HG02642 (cell line): Measurements from ENCODE around the gene JAM3.
"Not testable (repeated sequence)": the region's sequence is repeated elsewhere in the genome, so short reads cannot be mapped to it uniquely, and the experiment has no call there.

Source experiments
- ATAC-seq: cut with Tn5 transposase; IDR thresholded peaks from one replicate; pipeline ENCODE4 v1.9.1; 2021; ENCODE audit warnings: mild to moderate bottlenecking; ENCODE audit not compliant: unreplicated experiment, poor library complexity

JAM3 gene

DNA sequence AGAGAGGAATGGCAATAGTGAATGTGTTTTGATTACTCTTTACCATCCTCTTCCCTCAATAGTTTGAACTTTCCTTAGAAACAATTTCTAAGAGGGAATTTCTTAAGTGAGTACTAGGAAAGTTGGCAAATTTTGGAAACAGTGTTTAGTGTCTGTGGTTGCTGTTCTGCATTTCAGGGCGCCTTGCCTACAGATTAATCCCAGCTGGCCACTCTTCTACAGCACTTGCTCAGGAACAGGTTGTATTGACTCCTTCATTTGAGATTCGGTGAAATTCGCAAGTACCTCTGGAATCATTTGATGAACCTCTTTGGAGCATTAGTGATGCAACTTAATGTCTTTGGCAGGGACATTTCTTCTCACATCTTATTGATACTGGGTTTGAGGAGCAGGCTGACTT lies 28.3 kb downstream of the JAM3 start:
- no peak for ATAC-seq

DNA sequence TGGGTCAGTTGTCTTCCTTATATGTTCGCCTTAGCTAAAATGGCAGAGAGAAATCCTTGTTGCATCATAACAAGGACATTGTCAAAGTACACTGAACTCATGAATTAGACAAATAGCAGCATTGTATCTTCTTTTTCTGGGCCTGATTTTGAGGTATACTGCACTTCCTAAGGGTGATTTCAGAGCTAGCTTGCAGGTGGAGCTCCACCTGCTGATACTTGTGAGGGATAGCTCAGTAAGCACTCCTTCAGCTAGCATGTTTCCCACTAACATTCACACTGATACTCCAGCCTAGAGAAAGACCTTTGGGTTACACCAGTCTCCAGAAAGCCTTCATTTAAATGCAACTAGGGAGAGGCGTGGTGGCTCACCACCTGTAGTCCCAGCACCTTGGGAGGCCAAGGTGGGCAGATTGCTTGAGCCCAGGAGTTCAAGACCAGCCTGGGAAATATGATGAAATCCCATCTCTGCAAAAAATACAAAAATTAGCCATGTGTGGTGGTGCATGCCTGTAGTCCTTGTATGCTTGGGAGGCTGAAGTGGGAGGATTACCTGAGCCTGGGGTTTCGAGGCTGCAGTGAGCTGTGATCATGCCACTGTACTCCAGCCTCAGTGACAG lies 29.8 kb downstream of the JAM3 start:
- no peak for ATAC-seq

DNA sequence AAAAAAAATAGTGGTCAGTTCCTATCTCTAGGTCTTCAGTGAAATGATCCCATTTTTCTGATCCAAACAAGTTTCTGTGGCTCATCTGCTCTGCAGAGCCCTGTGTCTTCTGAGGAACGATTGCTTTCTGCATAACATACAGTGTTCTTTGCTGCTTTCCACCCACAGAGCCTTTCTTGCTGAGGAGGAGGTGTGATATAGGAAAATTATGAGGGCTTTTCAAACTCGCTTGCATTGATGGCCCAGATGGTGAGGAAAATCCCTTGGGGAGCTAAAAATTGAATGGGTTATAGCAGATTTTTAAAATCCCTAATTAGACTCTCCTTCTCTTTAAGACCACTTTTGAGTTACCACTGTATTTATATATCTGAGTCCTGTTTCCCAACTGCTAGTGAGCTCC lies 31.3 kb downstream of the JAM3 start:
- no peak for ATAC-seq

DNA sequence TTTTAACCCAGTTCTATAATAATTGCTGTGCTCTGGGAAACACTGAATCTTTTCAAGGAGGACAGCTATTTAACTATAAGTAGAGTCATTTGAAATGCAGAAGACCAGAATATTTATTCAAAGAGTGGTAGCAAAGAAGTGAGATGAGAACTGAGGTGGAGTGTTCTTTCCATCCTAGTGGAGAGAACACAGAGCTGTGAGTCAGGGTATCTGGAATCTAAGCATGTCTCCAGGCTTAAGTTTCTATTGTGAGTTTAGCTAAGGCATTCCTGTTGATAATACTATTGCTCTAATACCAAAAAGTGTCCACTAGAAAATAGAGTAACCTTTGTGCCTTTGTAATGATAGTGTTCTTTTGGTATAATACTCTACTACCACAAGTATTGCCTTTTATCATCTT lies 32.4 kb downstream of the JAM3 start:
- no peak for ATAC-seq

DNA sequence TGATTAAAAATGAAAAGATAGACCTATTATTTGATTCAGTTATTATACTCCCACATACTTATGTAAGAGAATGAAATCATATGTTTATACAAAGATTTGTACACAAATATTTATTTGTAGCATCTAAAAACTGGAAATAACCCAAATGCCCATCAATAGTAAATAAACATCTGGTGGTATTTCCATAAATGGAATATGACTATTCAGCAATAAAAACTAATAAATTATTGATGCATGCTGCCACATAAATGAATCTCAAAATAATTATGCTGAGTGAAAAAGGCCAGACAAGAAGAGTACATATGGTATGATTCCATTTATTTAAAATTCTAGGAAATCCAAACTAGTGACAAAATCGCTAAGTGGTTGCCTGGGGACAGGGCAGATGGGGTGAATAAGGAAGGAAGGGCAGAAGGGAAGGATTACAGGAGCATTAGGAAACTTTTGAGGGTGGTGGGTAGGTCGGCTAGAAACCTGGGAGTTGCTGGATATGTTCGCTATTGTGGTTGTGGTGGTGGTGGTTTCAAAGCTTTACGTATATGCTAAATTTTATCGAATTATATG lies 41.5 kb downstream of the JAM3 start:
- ATAC-seq = no peak

DNA sequence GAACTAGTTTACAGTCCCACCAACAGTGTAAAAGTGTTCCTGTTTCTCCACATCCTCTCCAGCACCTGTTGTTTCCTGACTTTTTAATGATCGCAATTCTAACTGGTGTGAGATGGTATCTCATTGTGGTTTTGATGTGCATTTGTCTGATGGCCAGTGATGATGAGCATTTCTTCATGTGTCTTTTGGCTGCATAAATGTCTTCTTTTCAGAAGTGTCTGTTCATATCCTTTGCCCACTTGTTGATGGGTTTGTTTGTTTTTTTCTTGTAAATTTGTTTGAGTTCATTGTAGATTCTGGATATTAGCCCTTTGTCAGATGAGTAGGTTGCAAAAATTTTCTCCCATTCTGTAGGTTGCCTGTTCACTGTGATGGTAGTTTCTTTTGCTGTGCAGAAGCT lies 44.9 kb downstream of the JAM3 start:
- ATAC-seq = not testable (repeated sequence)

DNA sequence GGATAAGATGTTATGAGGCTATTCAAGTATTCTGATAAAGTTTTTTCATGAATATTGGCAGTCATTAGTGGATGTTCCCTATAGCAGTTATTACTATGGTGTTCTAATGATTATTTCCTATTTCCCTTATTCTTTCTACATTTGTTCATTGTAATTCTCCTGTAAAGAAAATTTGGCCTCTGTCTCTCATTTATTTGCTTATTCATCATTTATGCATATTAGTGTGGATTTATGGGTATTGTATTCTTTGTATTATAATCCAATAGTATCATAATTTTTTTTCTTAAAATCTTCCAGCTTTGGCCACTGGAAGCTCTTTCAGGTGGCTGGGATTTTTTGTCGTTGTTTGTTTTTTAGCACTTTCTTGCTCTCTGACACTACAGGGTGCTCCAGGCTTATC lies 47.3 kb downstream of the JAM3 start:
- ATAC-seq = no peak

DNA sequence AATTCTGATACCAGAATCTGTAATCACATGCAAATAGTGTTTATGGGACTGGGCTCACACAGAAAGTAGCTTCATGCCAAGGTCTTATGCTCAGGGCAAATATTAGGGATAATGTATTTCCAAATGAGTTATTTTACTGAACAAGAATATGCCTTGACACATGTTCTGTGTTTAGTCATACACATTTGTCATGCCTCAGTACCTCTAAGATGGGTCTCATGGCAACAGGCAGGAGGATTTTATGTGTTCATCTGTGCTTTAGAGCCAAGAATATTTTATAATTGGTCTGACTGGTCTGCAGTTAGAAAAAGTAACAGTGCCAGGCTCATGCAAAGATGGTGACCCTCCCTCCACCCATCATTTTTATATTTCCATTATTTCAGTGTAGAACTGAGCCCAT lies 49.1 kb downstream of the JAM3 start:
- no peak for ATAC-seq

DNA sequence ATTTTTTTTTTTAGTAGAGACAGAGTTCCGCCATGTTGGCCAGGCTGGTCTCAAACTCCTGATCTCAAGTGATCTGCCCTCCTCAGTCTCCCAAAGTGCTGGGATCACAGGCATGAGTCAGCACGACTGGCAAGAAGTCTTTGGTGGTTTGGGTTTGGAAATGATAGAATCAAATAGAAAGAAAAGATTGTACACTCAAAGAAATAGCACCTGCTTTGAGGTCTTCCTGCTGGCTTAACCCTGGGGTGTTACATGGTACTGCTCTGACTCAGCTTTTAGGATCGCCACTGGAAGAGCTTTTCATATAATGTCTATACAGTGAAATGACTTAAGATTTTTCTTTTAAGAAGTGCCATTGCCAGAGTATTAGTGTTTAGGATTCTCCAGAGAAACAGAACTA lies 50.2 kb downstream of the JAM3 start:
- ATAC-seq = no peak

DNA sequence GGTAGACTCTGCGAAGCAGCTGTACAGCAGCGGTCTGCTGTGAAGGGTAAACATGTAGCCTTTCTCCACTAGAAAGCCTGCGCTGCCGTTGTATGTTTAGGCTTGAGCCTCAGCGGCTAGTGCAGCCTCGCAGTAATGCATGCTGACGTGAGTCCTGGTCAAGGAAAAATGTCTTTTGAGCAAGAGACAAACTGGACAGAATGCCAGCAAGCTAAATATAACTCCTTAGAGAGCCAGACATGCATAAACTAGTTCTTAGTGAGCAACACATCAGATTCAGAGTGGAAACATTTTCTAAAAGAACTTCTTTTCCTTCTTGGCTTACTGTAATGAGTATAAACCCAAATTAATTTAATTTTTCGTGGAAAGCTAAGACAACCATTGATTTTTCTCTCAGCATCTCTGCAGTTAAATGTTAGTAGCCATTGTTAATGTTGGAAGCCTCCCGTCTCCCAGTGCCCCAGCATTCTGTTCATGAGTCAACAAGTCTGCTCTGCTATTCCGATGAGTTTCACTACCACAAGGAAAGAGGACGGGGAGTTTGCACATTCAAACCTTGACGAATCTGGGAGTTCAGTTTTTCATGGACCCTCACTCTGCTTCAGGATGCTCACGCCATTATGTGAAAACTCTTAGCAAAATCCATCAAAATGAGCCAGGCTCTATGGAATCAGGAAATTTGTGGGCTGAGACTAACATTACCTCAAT lies 51.4 kb downstream of the JAM3 start:
- ATAC-seq = no peak

DNA sequence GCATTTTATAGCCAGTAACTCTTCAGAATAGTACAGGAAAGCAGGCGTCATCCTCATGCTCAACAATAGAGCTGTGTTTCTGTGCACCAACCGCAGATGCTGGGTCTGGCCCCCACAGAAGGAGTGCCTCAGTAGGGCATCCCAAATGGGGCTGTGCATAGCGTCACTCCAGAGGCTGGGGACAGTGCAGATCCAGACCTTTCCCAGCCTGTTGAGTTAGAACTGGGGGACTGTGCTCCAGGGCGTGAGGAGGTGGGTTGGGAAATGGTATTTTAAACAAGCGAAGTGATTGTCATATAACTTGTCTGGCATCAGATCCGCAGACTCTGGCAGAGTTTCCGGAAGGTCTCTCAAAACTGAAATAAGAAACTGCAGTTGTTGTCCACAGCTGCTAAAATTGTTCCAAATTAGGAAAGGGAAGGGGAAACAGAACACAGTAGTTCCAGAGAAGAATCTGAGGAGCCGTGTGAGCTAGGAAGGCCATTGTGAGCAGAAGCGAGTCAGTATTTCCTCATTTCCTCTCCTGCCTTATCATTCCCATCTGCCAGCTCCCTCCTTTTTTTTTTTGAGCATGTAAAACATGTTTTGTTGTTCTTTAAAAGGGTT lies 52.2 kb downstream of the JAM3 start:
- ATAC-seq = no peak

DNA sequence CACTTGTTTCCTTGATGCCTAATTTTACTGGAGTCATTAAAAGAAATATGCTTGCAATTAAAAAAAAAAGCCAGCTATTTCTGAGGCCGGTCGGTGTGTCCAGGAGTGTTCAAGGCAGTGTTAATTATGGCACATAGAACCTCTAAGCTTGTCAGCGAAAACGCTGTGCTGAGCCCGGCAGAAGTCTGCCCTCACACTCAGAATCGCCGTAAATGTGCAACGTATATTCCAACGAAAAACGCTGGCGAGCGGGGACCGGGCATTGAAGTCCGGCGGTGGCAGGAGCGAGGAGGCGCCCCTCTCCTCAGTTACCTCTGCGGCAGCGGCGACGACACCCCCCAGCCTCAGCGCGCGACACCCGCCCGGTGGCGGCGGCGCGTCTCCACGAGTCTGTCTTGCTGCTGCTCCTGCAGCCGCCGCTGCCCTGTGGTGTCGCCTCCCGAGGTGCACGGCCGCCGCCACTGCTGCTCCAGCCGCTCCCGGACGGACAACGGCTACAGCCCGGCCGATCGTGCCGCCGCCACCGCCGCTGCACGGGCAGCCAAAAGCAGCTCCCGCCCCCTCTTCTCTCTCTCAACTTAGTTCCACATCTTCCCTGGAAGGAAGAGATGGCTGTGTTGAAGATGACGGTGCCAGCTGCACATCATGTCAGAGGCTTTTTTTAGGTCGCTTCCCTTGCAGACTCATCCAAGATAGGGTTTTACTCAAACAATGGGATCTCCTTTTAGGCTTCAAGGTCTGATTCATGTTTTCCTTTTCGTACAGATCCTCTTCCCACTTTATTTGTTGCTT lies 56.0 kb downstream of the JAM3 start:
- no peak for ATAC-seq

DNA sequence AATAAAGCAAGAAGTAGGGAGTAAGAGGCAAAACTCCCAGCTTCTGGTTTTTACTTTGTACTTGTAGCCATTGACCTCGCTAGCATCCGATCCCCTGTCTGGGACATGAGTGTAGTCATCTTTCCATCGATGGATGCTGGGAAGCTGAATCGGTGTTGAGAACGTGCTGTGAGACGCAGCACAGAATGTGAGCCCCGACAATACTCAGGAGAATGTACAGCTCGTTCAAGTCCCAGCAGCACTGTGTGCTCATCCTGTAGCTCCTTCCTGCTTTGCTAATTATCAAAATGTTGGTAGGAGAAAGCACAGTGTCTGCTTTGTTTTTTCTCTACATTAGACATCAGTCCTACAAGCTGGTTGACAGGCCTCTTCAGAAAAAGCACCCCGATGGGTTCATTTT lies 56.6 kb downstream of the JAM3 start:
- ATAC-seq = no peak

DNA sequence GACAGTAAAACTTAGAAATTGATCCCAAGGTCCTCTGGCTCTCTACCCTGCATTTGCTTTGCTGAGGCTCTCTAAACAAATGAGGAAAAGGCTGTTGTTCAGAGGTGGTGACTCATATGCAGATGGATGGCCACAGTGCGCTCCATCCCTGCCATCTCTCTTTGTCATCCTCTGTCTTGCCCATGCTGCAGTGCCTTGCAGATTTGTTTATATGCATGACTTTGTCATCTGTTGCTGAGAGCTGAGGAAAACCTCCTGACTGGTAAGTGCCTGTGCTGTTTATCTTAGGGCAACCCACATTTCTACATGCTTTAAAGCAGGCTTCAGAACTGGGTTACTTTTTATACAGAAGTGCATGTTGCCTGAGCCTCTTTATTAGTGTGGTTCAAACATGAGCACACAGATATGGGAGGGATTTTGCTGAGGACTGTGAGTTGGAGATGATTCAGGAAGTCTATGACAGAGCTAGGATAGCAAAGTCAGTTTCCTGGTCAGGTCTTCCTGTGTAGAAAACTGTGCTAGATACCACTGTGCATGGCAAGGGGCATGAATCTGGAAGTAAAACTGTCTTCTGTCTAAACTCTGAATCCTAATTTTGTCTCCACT lies 57.4 kb downstream of the JAM3 start:
- no peak for ATAC-seq

DNA sequence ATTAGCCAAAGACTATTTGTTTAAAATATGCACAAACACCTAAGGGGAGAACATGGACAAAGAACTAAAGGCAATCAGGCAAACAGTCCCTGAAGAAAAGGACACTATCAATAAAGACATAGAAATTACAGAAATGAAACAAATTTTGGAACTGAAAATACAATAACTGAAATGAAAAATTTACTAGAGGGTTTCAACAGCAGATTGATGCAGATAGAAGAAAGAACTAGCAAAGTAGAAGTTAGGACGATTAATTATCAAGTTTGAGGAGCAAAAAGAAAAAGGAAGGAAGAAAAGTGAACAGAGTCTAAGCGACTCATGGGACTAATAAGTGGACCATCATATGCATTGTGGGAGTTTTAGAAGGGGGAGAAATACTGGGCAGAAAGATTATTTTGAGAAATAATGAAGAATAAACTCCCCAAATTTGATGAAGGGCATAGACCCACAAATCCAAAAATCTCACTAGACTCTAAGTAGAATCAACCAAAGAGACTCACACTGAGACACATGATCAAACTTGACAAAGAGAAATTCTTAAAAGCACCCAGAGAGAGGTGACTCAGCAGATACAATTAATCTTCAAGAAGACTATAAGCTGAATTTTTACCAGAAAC lies 62.9 kb downstream of the JAM3 start:
- ATAC-seq = no peak

DNA sequence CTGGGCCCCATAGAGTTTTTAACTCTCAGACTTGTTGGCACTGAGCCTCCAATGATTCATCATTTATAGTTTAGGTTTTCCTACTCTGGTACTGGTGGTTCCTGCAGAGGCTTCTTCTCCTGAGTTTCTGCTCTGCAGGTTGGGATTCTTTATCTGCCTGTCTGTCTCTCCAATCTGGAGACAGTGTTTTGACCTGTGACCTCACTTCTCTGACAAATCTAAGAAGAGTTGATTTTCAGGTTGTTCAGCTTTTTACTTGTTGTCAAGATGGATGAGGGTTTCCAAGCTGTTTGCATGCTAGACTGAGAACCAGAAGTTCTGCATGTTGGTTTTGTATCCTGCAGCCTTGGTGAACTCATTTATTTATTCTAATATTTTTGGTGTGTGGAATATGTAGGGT lies 63.9 kb downstream of the JAM3 start:
- no peak for ATAC-seq

DNA sequence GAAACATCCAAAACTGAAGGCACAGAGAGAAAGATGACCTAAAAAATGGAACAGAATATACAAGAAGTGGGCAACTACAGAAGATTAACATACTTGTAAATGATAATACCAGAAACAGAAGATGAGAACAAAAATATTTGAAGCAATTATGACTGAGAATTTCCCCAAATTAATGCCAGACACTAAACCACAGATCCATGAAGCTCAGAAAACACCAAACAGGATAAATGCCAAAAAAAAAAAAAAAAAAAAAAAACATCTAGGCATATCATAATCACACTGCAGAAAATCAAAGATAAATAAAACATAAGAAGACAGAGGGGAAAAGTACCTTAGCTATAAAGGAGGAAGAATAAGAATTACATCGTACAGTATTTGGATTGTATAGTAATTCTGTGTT lies 65.3 kb downstream of the JAM3 start:
- no peak for ATAC-seq

DNA sequence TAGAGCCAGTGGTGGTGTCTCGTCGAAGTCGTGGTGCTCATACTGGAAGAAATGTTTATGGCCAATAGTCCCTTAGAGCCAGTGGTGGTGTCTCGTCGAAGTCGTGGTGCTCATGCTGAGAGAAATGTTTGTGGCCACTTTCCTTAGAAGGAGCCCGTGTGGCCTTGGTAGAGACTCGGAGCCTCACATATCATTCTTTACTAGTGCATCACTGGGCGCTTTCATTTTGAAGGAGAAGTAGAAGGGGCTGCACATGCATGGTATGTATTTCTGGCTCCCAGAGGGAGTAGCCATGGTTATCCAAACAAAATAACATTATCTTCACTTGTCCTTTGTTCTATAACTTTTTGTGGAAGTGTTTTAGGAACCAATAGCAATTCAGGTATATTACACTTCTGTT lies 69.5 kb downstream of the JAM3 start:
- no peak for ATAC-seq

DNA sequence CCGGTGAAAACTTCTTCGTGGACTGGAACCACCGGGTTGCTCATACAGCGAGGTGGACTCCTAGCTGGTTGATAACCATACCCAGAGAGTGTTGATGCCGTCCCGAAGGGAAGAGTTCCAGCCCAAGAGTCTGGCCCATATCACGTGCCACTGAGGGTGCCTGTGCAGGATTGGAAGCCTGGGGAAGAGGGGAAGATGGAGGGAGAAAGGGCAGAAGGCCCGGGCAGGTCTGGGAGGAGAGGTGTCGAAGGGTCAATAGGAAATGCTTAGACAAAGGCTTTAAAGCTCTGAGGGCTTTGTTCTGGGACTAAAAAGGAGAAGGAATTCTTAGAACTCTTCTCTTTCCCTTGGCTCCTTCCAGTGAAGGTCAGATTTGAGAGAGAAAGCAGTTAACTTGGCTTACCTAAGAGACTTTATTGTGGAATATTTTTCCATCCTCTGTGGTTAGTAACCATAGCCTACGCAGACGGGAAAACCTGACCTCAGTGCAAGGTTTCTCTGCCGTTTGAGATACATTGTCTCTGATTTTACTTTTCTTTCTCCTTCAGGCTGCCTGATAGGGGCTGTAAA lies 70.5 kb downstream of the JAM3 start:
- no peak for ATAC-seq

DNA sequence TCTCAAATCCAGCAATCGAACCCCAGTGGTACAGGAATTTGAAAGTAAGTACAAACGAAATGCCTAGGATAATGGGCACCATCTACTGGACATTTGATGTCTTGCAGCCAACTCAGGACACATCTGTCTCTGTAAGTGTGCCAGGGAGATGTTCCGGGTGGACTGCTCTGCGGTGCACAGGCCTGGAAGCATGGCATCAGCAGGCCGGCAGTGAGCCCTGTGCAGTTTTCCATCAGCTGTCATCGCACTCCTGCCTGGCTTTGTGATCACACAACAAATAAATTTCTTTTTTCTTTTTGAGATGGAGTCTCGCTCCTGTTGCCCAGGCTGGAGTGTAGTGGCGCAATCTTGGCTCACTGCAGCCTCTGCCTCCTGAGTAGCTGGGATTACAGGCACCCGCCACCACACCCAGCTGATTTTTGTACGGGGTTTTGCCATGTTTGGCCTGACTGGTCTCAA lies 71.0 kb downstream of the JAM3 start:
- ATAC-seq = peak; percentile 60
